Activated gamma-delta T cell treated with anti-CD3 and anti-CD28 coated beads, Interleukin-2, amount 50 U/mL, for 16 hours (primary cell): ENCODE measurements around the gene EGFL7.
"Not testable (repeated sequence)": the region's sequence is repeated elsewhere in the genome, so short reads cannot be mapped to it uniquely, and the experiment has no call there.

Source experiments
- DNase-seq: peaks from one replicate; pipeline ENCODE4 v3.0.0-alpha.2; 2020; ENCODE audit warnings: low read depth

The EGFL7 gene

GRCh38 chr9:136624184-136624951 lies 38.3 kb upstream of the EGFL7 start:
- no peak for DNase-seq

- no peak for DNase-seq
These were observed 37.3 kb upstream of the EGFL7 start for GRCh38 chr9:136625101-136626065.

GRCh38 chr9:136626066-136626725 lies 36.5 kb upstream of the EGFL7 start:
- no peak for DNase-seq

GRCh38 chr9:136626740-136627642 lies 35.7 kb upstream of the EGFL7 start:
- no peak for DNase-seq

GRCh38 chr9:136627703-136628102 lies 35.0 kb upstream of the EGFL7 start:
- DNase-seq, result no peak

- no peak for DNase-seq
These were observed 34.4 kb upstream of the EGFL7 start for GRCh38 chr9:136628268-136628667.

GRCh38 chr9:136629001-136629878 lies 33.5 kb upstream of the EGFL7 start:
- no peak for DNase-seq

- DNase-seq, result peak; percentile 24
These were observed 32.6 kb upstream of the EGFL7 start for GRCh38 chr9:136629879-136630661.

GRCh38 chr9:136630662-136630992 lies 32.1 kb upstream of the EGFL7 start:
- DNase-seq, result no peak

- peak; percentile 63 for DNase-seq
These were observed 31.4 kb upstream of the EGFL7 start for GRCh38 chr9:136631038-136632000.

GRCh38 chr9:136632072-136632471 lies 30.6 kb upstream of the EGFL7 start:
- not testable (repeated sequence) for DNase-seq

- not testable (repeated sequence) for DNase-seq
These were observed 30.1 kb upstream of the EGFL7 start for GRCh38 chr9:136632491-136633106.

GRCh38 chr9:136634904-136635303 lies 27.8 kb upstream of the EGFL7 start:
- DNase-seq, result no peak

- DNase-seq, result no peak
These were observed 22.3 kb upstream of the EGFL7 start for GRCh38 chr9:136640171-136641111.

GRCh38 chr9:136642439-136642921 lies 20.2 kb upstream of the EGFL7 start:
- no peak for DNase-seq

- no peak for DNase-seq
These were observed 18.9 kb upstream of the EGFL7 start for GRCh38 chr9:136643596-136644342.
